Measurements from ENCODE around the gene SLC4A5.
A peak's percentile ranks its signal among the peaks of the same experiment; 100 is the strongest.
"Not testable (repeated sequence)": the region's sequence is repeated elsewhere in the genome, so short reads cannot be mapped to it uniquely, and the experiment has no call there.

Gene SLC4A5

GRCh38 chr2:74366036-74366435 is 22.8 kb upstream of the SLC4A5 start:
- DNase-seq = no peak

- no peak for DNase-seq
Observed at GRCh38 chr2:74364533-74365505, 21.6 kb upstream of the SLC4A5 start.

GRCh38 chr2:74361327-74361726 is 18.1 kb upstream of the SLC4A5 start:
- no peak for DNase-seq

GRCh38 chr2:74357627-74358026 is 14.4 kb upstream of the SLC4A5 start:
- no peak for DNase-seq

GRCh38 chr2:74349889-74350288 is 6.7 kb upstream of the SLC4A5 start:
- DNase-seq = no peak

GRCh38 chr2:74347742-74348141 is 4.5 kb upstream of the SLC4A5 start:
- no peak for DNase-seq

- no peak for DNase-seq
Observed at GRCh38 chr2:74347303-74347702, 4.1 kb upstream of the SLC4A5 start.

GRCh38 chr2:74345272-74345943 is 2.2 kb upstream of the SLC4A5 start:
- DNase-seq = no peak

GRCh38 chr2:74336227-74336626 is 7.0 kb downstream of the SLC4A5 start:
- DNase-seq = not testable (repeated sequence)

- peak; percentile 72 for DNase-seq
Observed at GRCh38 chr2:74334931-74335333, 8.3 kb downstream of the SLC4A5 start.

GRCh38 chr2:74333896-74334586 is 9.2 kb downstream of the SLC4A5 start:
- no peak for DNase-seq

GRCh38 chr2:74333175-74333574 is 10.0 kb downstream of the SLC4A5 start:
- DNase-seq = no peak

- no peak for DNase-seq
Observed at GRCh38 chr2:74332550-74333174, 10.6 kb downstream of the SLC4A5 start.

GRCh38 chr2:74328573-74328972 is 14.6 kb downstream of the SLC4A5 start:
- no peak for DNase-seq

- no peak for DNase-seq
Observed at GRCh38 chr2:74328074-74328473, 15.1 kb downstream of the SLC4A5 start.

- DNase-seq = no peak
Observed at GRCh38 chr2:74327627-74328026, 15.6 kb downstream of the SLC4A5 start.

GRCh38 chr2:74327199-74327598 is 16.0 kb downstream of the SLC4A5 start:
- DNase-seq = no peak

GRCh38 chr2:74325815-74326214 is 17.4 kb downstream of the SLC4A5 start:
- DNase-seq = no peak

- no peak for DNase-seq
Observed at GRCh38 chr2:74321737-74322136, 21.5 kb downstream of the SLC4A5 start.

- DNase-seq = no peak
Observed at GRCh38 chr2:74317701-74318100, 25.5 kb downstream of the SLC4A5 start.

GRCh38 chr2:74316627-74317295 is 26.5 kb downstream of the SLC4A5 start:
- DNase-seq = no peak

- no peak for DNase-seq
Observed at GRCh38 chr2:74314107-74314506, 29.1 kb downstream of the SLC4A5 start.
